Activated CD8-positive, alpha-beta memory T cell treated with anti-CD3 and anti-CD28 coated beads for 1 hour (primary cell): ENCODE results near the gene MNS1.
"Not testable (repeated sequence)": the region's sequence is repeated elsewhere in the genome, so short reads cannot be mapped to it uniquely, and the experiment has no call there.

Source experiments
- DNase-seq, 2 donors: peaks; one replicate each; pipeline ENCODE4 v3.0.0-alpha.2; 2020; ENCODE audit warnings: low read depth in 1 of 2; ENCODE audit errors: extremely low read depth in 1 of 2

The MNS1 gene

DNA sequence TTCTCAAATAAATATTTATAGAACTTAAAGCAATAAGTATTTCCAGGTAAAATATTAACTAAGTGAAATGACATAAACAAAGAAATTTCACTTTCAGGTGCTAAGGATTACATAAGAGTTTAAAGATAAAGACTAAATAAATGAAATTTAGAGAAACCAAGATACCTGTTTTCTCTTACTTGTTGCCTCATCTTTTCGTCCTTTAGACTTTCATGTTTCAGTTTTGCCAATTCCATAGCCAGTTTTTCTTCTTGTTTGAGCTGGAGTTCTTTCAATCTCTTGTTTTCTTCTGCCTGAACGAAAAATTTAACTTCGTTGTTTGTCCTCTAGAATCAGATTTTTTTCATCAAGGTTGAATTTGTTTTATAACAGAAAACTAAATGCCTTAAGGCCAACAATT lies 8.7 kb downstream of the MNS1 start:
- no peak for DNase-seq

DNA sequence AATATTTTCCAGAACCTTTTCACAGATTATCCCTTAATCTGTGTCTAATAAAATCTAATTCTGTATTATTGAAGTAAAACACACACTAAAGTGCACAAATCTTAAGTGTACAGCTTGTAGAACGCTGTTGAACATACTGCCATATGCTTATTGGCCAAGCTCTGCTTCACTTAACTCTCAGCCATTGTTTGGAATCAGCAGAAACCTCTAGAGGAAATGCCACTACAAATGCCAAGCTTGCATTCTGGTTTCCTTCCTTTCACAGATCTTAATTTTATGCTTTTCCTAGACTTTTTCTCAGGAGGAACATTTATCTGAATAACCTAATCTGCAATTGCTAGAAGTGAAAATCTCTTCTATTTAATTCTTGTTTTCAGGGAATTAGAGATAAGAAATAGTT lies 10.1 kb downstream of the MNS1 start:
- no peak for DNase-seq

DNA sequence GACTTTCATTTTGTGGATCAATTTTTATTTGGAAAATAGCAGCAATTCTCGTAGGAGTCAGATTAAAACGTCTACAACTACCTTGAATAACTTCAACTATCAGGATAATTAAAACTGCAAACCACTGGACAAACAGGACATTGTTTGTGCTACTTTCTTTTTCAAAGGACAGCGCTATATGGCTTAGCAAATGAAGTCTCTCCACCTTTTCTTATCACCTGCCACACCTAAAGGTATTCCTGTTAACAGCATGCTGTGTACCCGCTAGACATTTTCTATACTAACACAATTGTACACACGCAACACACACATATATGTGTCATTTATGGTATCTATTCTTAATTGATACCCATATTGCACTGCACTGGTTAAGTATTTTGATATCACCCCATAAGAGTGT lies 19.2 kb downstream of the MNS1 start:
- DNase-seq, result no peak

DNA sequence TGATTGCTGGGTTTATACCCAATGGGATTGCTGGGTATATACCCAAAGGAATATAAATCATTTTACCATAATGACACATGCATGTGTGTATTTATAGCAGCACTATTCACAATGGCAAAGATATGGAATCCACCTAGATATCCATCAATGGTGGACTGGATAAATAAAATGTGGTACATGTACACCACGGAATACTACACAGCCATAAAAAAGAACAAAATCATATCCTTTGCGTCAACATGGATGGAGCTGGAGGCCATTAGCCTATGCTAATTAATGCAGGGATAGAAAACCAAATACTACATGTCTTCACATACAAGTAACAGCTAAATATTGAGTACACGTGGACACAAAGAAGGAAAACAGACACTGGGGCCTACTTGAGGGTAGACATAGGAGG lies 22.6 kb downstream of the MNS1 start:
- no peak for DNase-seq

DNA sequence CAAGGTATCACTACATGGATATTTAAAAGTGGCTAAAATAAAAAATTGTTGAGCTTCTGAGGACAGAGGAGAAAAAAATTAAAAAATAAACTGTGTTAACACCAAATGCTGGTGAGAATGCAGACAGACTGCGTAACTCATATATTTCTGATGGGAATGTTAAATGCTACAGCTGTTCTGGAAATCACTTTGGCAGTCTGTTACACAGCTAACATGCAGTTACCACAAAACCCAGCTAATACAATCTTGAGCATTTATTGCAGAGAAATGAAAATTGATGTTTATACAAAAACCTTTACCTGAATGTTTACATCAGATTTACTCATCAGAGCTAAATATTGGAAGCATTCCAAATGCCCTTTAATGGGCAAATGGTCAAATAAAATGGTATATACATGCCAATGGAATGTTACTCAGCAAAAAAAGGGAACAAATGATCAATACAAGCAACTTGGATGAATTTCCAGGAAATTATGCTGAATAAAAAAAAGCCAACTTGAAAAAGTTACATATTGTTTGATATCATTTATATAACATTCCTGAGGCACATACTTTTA lies 24.6 kb downstream of the MNS1 start:
- no peak for DNase-seq

DNA sequence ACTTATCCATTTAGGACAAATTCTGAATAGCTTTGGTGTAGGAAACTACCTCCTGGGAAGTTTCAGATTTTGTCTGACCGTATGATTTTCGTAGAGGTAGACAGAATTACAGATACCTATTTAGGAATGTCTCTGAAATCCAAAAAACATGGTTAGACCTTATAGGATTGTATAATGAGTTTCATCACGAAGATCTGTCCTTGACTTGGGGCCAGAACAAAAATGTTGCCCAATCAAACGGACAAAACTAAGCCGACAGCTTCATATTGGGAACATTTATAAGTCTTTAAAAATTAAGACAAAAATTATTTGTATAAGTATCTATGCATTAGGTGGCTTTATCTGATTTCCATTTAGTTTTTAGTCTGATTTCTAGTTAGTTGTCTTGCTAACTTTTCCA lies 32.6 kb downstream of the MNS1 start:
- no peak for DNase-seq

DNA sequence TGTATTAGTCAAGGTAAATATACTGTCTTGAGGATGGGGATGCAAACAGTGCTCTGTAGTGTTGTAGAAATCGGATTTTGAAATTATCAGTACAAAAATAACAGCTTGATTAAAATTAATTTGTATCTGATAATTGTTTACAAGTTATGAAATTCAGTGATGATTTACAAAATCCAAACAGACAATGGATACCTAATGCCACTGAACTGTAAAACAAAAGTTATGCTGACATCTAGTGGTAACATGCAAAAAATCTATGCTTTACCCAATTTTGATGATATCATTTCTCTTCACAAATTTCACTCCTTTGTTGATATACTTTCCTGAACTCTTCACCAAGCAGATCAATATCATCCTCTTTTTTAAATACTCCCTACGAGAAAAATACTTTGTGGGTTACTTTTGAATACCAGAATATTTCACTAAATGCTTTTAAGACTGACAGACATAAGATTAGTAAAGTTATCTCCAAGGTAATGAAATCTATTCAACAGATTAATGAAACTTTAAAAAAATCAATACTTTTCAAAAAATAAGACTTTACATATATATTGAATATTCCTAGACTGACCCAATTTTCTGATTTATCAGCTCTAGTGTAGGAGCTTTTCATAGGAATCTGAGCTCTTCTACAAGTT lies 36.0 kb downstream of the MNS1 start:
- no peak for DNase-seq

DNA sequence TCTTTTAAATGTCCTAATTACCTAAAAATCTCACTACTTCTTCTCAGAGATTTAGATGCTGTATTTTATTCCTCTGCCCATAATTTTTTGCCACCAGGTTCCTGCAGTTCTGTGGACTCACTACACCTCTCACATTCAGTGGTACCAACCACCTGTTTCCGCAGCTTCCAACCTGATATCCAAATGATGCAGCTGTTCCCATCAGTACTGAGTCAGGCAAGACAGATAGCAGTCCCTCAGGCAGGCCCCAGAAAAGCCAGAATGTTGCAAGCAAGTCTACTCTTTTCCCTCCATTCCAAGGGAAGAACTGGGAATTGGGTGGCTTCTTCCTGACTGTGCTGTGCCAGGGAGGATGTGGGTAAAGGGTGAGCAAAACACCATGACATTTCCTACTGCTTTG lies 39.0 kb downstream of the MNS1 start:
- no peak for DNase-seq

DNA sequence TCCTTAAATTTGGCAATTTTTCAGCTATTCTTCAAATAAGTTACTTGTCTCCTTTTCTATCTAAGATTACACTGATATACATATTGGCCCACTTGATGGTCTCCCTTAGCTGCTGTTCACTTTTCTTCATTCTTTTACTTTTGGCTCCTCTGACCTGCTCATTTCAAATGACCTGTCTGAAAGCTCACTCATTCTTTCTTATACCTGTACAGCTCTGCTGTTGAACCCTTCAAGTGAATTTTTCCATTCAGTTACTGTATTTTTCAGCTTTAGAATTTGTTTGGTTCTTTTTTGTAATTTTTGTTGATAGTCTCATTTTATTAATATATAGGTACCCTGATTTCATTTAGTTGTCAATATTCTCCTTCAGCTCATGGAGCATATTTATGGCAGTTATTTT lies 39.7 kb downstream of the MNS1 start:
- no peak for DNase-seq

DNA sequence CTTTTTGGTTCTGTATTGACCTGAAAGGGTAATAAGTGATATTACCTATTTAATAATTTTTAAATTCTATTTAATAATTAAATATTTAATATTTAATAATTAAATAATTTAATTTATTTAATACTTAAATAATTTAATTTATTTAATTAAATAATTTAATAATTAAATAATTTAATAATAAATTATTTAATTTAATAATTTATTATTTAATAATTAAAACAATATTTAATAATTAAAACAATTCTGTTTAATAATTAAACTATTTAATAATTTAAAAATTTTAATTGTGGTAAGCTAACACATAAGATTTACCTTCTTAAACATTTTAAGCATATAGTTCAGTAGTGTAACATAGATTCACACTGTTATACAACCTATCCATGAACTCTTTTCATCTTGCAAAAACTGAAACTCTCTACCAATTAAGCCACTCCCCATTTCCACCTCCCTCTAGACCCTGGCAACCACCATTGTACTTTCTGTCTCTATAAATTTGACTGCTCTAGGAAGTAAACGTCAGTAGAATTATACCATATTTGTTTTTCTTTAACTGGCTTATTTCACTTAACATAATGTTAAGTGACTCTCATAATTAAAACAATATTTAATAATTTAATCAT lies 51.7 kb downstream of the MNS1 start:
- DNase-seq, result not testable (repeated sequence)

DNA sequence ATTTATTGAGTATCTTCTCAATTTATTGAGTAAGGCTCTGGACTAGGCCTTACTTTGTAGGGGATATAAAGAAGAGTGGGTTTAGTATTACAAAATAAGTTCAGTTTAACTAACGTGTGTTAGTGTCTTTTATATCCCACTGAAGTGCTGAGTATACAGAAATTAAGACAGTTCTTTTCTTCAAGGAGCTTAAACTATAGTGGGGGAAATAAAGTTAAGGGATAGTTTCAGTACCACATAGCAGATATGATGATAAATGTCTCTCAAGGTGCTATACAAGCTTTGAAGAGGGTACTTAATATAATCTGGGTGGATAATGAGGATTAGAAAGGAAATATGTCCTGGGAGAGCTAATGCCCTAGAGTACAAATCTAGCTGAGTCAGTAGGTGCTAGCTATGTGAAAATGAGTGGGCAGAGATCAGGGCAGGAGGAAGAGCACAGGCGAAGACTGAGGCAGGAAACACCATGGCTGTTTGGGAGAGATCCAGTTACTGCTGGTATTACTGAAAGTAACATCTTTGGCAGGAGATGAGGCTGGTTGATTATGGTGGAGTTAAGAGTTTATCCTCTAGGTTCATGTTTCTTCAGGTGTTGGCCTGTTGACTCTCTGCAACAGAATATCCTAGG lies 53.7 kb downstream of the MNS1 start:
- no peak for DNase-seq

DNA sequence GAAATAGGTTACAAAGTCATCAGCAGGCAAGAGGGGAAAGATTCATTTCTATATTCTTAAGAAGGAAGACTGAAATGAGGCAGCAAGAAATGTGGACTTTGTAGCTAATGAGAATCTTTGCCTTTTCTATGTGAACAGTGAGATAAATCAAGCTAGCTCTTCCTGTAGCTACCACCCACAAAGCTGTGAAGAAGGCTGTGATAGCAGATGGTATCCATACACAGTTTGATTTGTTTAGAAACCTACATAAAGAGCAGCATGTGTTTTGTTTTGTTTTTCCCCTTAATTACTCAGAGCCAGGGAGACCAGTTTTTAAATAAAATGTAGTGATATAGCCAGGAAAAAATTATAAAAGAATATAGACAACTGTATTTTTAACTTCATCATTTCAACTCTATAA lies 54.2 kb downstream of the MNS1 start:
- DNase-seq, result no peak

DNA sequence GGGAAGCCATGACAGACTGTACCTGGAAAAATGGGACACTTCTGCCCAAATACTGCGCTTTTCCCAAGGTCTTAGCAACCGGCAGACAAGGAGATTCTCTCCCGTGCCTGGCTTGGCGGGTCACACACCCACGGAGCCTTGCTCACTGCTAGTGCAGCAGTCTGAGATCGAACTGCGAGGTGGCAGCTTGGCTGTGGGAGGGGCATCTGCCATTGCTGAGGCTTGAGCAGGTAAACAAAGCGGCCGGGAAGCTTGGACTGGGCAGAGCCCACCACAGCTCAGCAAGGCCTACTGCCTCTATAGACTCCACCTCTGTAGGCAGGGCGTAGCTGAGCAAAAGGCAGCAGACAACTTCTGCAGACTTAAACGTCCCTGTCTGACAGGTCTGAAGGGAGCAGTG lies 65.7 kb downstream of the MNS1 start:
- not testable (repeated sequence) for DNase-seq

DNA sequence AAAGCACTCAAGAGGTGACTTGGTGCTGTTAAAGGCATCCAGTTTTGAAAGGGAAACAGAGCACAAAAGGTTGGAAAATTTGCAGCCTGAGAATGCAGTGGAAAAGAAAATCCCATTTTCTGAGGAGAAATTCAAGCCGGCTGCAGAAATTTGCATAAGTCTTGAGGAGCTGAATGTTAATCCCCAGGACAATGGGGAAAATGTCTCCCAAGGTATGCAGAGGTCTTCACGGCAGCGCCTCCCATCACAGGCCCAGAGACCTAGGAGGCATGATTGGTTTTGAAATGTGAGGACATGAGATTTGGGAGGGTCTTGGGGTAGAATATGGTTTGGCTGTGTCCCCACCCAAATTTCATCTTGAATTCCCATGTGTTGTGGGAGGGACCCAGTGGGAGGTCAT lies 67.6 kb downstream of the MNS1 start:
- not testable (repeated sequence) for DNase-seq

DNA sequence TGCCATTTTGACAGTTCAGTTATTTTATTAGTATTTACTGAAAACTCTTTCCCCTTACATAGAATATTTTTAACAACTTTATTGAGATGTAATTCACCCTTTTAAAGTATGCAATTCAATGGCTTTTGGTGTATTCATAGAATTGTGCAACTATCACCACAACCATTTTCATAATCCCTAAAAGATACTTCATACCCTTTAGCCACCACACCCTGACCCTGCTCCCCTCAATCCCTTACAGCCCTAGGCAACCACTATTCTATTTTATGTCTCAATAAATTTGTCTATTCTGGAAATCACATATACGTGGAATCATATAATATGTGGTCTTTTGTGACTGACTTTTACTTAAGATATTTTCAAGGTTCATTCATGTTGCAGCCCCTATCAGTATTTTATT lies 70.0 kb downstream of the MNS1 start:
- no peak for DNase-seq

DNA sequence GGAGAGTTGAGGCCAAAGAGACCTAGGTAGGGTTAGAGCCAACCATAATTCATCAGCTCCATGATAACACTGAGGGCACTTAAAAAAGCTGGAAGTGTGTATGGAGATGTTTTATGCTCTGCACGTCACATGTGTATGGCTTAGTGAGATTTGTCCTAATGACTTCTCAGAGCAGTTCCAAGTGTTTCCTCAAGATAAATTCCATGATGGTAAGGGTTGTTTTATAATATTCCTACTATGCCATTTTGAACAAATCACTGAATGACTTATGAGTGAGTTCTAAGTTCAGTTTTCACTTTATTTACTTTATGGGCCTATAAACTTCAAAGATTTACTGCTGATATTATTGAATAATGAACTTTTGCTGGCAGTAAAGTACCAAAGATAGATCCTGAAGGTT lies 71.7 kb downstream of the MNS1 start:
- no peak for DNase-seq

DNA sequence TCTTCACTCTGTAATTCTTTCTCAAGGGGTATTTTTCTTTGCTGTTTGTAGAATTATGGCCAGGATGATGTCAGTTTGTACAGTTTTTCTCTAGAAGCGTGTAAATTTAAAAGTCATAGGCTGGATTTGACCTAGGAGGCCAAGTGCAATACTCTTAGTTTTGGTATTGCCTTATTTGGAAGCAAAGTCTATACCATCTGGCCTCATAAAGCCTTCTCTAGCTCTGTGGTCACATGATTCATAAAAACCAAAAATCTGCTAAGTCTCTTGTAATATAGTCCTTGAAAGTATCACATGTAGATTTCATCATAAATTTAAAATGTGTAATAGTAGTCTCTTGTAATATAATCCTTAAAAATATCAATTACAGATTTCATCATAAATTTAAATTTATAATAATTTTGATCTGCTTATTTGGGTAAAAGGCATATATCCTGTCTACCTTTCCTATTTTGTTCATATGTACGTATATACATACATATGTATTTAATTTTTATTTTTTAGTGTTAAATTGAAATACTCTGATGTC lies 74.1 kb downstream of the MNS1 start:
- no peak for DNase-seq

DNA sequence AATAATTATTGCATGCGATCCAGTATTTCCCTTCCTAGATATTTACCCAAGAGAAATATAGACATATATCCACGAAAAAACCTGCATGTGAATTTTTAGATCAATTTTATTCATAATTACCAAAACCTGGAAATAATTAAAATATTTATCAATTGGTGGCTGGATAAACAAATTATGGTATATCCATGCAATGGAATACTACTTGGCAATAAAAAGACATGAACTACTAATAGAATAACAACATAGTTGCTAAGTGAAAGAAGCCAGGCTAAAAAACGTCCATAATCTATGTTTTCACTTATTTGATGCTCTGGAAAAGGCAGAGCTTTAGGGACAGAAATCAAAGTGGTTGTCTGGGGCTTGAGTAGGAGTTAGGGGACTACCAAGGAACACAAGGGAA lies 79.0 kb downstream of the MNS1 start:
- no peak for DNase-seq

DNA sequence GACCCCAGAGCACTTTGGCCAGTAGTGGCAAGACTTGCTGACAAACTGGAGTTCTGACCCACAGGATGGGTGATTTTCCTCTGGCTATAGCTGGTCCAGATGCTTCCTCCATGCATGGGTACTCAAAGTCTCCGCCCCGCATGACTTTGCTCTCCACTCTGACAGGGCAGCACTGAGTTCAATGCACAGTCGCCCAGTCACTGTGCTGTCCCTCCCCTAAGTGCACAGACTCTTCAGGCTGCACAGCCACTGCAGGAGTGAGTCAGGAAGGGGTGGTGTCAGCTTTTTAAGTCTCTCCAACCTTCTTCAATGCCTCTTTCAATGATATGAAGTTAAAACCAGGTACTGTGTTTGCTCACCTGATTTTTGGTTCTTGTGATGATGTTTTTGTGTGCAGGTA lies 81.9 kb downstream of the MNS1 start:
- DNase-seq, result no peak
